Measurements from ENCODE around the gene RNU7-1. TPM values are rescaled to one million over a fixed set of nuclear protein-coding genes. Genes with fewer than 3 reads are reported as not detected.

Gene RNU7-1
- total and polyA plus RNA-seq, 12 donors, result not detected

DNA sequence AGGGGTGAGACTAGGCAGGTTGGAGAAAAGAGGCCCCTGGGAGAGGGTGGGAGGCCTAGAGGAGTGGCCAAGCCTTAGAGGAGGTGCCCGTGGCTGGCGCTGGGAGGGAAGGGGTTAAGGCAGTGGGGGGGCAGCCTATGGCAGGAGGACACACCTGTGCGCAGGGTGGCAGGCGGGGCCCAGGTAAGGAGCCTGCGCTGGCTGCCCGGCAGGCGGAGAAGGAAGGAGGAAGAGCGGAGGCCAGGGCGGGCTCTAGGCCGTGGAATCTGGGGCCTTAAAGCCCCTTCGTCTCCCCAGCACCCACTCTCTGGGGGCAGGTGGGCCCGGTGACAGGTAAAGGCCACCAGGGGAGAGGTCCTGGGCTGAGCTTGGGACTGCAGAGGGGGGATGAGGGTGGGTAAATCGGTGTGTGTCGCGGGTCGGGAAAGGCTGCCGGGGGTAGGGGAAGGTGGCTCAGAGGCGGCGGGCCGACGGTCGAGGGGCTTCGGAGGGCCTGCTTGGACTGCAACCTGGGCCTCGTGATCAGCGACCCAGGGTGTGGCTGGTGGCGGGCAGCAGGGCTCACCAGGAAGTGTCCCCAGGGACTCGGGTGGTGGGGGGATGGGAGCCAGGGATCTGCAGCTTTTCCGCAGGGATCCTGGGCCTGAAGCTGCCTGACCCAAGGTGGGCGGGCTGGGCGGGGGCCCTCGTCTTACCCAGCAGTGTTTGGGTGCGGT lies 19.6 kb downstream of the RNU7-1 start:
- Histone ChIP-seq H3K4me1 (replicated peaks in 1 of 2) (peaks cover 24 to 42% of the 10 kb centered on the region in 2 donors), H3K27me3 (no peaks in the 10 kb centered on the region), H3K36me3 (replicated peaks in 1 of 2) (peaks cover 0 to 30% of the 10 kb centered on the region in 2 donors), H3K4me3 (no peak overlapping the region), H3K27ac (peak overlapping the region in 3 of 5 donors; percentile 18 to 94 (median 94)), H3K9me3 (replicated peaks in 1 of 3) (no peaks in the 10 kb centered on the region)
- DNase-seq, result peak in 4 of 7 donors; percentile 19 to 45 (median 37)
- WGBS, 4 donors, result 80 to 90% (median 83%) methylated on average over 22 to 32 of the region's 32 CpGs
- intact Hi-C loops (cut with DNase I), result loop anchor here in 1 of 2 donors (10.0 kb wide), 1 partner anchor 152 kb away; no protein-coding TSS in a partner anchor
- TF ChIP-seq, protein P1, sequence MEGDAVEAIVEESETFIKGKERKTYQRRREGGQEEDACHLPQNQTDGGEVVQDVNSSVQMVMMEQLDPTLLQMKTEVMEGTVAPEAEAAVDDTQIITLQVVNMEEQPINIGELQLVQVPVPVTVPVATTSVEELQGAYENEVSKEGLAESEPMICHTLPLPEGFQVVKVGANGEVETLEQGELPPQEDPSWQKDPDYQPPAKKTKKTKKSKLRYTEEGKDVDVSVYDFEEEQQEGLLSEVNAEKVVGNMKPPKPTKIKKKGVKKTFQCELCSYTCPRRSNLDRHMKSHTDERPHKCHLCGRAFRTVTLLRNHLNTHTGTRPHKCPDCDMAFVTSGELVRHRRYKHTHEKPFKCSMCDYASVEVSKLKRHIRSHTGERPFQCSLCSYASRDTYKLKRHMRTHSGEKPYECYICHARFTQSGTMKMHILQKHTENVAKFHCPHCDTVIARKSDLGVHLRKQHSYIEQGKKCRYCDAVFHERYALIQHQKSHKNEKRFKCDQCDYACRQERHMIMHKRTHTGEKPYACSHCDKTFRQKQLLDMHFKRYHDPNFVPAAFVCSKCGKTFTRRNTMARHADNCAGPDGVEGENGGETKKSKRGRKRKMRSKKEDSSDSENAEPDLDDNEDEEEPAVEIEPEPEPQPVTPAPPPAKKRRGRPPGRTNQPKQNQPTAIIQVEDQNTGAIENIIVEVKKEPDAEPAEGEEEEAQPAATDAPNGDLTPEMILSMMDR (IDR thresholded peaks at IDR 0.05), result no peak
- no peak for TF ChIP-seq POLR2A (IDR thresholded peaks at IDR 0.05)

DNA sequence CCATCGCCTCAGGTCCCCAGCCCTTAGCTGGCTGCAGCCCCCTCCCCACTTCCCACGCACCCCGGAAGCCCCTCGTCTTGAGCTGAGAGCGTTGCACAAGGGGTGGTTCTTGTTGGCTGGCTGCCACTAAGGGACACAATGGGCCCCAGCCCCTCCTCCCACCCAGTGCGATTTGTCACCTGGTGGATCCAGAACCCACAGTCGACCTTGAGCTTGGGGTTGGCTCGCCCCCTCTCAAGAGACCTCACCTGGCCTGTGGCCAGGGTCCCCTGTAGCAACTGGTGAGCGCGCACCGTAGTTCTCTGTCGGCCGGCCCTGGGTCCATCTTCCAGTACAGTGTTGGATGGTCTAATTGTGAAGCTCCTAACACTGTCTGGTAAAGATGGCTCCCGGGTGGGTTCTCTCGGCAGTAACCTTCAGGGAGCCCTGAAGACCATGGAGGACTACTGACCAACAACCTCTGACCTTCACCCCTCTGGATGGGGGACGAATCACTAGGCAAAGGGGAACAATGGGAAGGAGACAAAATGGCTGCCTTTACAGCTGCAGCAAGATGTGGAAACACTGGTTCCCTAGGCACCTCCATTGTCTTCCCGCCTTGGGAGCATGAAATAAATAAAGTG lies 20.3 kb downstream of the RNU7-1 start:
- no peaks in the 10 kb centered on the region for H3K9me3 ChIP-seq (replicated peaks in 1 of 3)
- DNase-seq, result peak in 2 of 7 donors; percentile 43 to 62
- TF ChIP-seq, protein P1 (IDR thresholded peaks at IDR 0.05), result no peak
- TF ChIP-seq POLR2A (IDR thresholded peaks at IDR 0.05), result no peak
- 60 to 83% (median 64%) methylated on average over 9 to 17 of the region's 17 CpGs for WGBS, 4 donors
- peaks cover 28 to 41% of the 10 kb centered on the region in 2 donors for H3K4me1 ChIP-seq (replicated peaks in 1 of 2)
- peaks cover 0 to 35% of the 10 kb centered on the region in 2 donors for H3K36me3 ChIP-seq (replicated peaks in 1 of 2)
- H3K27ac ChIP-seq, result peak overlapping the region in 3 of 5 donors; percentile 86 to 93 (median 88)
- no peaks in the 10 kb centered on the region for H3K27me3 ChIP-seq
- H3K4me3 ChIP-seq, result no peak overlapping the region
- intact Hi-C loops (cut with DNase I), result loop anchor here in 1 of 2 donors (10.0 kb wide), 1 partner anchor 151 kb away; no protein-coding TSS in a partner anchor

DNA sequence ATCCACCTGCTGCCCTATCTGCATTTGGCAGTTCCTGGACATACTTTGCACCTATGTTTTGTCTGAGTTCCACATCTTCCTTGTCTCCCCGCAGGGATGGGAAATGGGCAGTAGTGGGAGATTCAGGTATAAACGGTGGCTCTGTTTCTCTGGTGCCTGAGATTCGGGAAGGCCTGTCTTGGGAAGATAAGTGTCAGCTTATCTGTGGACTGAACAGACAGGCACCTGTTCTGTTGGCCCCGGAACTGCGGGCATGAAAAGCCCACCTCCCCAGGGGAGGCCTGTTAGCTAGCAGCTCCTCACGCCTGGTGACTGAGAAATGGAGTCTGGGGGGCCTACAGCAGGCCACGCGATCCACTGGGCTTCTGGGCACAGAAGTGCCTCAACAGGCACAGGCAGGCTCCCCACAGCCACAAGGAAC lies 21.0 kb downstream of the RNU7-1 start:
- Histone ChIP-seq H3K36me3 (replicated peaks in 1 of 2) (peaks cover 0 to 35% of the 10 kb centered on the region in 2 donors), H3K4me3 (no peak overlapping the region), H3K4me1 (replicated peaks in 1 of 2) (peaks cover 35 to 45% of the 10 kb centered on the region in 2 donors), H3K27ac (peak overlapping the region in 4 of 5 donors; percentile 70 to 93 (median 87)), H3K9me3 (replicated peaks in 1 of 3) (no peaks in the 10 kb centered on the region), H3K27me3 (no peaks in the 10 kb centered on the region)
- DNase-seq, result no peak
- intact Hi-C loops (cut with DNase I), result loop anchor here in 1 of 2 donors (10.0 kb wide), 1 partner anchor 150 kb away; no protein-coding TSS in a partner anchor
- 64 to 79% (median 68%) methylated on average over 5 to 8 of the region's 8 CpGs for WGBS, 4 donors
- TF ChIP-seq, protein P1 (IDR thresholded peaks at IDR 0.05), result no peak
- no peak for TF ChIP-seq POLR2A (IDR thresholded peaks at IDR 0.05)

DNA sequence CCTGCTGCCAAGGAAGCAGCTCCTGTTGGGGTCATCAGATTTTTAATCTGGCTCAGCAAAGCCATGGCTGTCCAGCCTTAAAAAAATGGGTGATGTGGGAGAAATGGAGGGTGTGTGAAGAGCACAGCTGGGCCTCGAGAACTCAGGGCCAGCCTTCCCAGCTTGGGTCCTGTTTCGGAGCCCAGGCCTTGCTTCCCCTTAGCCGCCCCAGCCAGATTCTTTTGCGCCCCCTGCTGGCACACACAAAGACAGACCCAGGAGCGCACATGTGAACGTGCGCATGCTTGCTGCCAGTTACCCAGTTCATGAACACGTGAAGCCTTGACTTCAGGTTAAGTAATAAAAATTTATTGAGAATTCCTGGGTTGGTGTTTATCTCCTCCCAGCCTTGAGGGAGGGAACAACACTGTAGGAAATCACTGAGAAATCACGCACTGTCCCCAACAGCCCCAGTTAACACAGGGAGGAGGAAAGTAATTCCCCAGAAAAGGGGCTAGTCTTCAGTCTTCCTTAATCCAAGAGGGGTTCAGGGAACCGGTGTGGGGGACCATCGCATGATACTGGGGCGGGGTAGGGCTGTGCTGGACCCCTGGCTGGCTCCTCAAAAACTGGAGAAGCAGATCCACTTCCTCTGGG lies 21.5 kb downstream of the RNU7-1 start:
- Histone ChIP-seq H3K4me3 (no peak overlapping the region), H3K27me3 (no peaks in the 10 kb centered on the region), H3K36me3 (replicated peaks in 1 of 2) (peaks cover 0 to 35% of the 10 kb centered on the region in 2 donors), H3K9me3 (replicated peaks in 1 of 3) (no peaks in the 10 kb centered on the region), H3K27ac (peak overlapping the region; percentile 70 to 93 (median 86)), H3K4me1 (replicated peaks in 1 of 2) (peaks cover 39 to 42% of the 10 kb centered on the region in 2 donors)
- 13 to 17% (median 15%) methylated on average over 12 of the region's 12 CpGs for WGBS, 4 donors
- intact Hi-C loops (cut with DNase I), result loop anchor here in 1 of 2 donors (10.0 kb wide), 1 partner anchor 150 kb away; no protein-coding TSS in a partner anchor
- peak; percentile 93 to 95 (median 94) for DNase-seq
- TF ChIP-seq, protein P1 (IDR thresholded peaks at IDR 0.05), result peak; percentile 91 to 97 (median 96)
- TF ChIP-seq POLR2A (IDR thresholded peaks at IDR 0.05), result peak in 1 of 2 donors; percentile 71
